Measurements from ENCODE around the gene KY.

KY gene

GRCh38 chr3:134645515-134645914 lies 5.3 kb downstream of the KY start:
- H3K4me3 ChIP-seq (ENCODE audit: low read depth, low read length): no peak overlapping the region

DNA sequence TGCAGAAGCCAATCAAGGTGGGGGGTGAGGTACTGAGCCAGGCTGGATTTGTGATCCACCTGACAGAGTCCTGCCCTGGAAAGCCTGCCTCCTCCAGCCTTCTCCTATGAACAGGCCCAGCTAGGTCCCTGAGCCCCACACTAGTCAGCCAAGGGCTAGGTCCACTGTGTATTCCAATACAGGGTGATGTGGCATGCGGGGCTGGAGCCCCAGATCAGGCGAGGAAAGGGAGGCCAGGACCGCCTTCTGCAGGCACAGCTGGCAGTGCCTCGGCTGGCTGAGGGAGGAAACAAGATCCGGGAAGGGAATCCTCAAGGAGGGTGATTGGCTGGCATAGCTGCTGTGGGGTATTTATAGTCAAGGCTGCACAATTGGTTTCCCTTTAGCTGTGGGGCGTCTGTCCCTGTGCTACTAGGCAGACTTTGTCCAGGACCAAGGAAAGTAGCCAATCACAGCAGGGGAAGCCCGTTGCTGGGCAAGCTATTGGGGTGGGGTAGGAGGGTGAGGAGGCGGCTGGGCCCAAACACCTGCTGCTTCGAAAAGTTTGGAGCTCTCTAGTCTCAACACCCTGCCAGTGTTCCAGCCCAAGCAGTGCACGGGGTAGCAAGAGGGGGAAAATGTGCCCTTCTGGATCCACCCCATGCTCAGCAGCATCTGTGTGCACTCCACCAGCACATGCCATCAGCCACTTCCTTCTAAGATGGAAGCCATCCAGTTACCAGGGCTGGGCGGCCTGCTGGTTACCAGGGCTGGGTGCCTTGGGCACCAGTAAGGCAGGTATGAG lies 5.9 kb downstream of the KY start:
- no peak overlapping the region for H3K4me3 ChIP-seq (ENCODE audit: low read depth, low read length)

GRCh38 chr3:134643150-134643675 lies 7.6 kb downstream of the KY start:
- H3K4me3 ChIP-seq (ENCODE audit: low read depth, low read length): no peak overlapping the region

DNA sequence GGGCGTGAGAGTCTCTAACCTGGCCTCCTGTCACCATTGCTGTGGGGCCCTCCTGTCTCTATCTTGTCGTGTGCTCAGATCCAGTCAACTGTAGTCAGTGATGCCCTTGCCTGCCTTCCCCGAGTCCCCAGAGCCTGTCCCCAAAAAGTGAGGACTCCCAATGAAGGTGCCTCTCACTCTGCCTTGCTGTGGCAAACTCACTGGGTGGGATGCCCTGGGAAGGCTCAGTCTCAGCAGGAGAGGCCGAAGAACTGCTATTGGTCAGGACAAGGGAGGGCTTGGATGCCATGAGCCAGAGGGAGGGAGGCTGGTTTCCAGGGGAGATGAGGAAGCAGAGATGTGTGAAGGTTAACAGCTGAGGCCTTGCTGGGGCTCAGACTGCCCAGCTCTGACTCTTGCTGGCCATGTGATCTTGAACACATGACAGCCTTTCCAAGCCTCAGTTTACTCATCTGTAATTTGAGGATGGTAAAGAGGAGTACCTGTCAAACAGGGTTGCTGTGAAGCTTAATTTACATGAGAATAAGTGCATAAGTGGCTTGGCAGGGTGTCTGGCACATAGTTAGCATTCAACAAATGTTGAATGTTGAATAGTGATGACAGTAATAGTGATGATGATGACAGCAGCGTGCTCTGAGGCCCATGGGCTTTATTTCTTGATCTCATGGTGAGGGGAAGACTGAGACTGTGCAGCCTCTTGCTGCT lies 8.2 kb downstream of the KY start:
- H3K4me3 ChIP-seq (ENCODE audit: low read depth, low read length): no peak overlapping the region

DNA sequence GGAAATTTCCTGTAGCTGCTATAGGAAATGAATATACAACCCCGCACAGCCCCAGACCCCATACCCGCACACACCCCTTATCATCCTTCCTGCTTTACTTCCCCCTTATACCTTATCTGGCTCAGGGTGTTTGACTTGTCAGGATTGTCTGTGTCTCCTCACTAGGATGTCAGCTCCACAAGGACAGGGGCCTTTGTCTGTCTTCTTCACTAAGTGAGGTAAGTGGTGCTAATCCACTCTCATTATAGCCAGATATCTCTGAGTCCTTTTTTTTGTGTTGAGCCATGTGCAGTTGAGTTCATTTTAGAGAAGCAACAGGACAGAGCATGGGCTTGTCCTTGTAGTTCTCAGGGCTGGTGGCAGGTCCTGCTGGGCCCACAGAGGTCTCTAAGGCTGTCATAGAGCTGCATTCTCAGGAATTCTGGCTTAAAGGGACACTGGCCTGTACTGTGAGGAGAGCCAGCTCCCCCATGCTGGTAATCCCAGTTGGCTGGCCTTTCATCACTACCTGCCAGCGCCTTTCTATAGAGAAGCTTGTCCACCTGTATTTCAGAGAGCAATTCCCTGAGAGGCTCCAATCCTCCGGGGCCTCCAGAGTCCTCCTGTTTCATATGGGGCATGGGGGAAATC lies 9.0 kb downstream of the KY start:
- no peak overlapping the region for H3K4me3 ChIP-seq (ENCODE audit: low read depth, low read length)

GRCh38 chr3:134640872-134641470 lies 9.9 kb downstream of the KY start:
- no peak overlapping the region for H3K4me3 ChIP-seq (ENCODE audit: low read depth, low read length)

DNA sequence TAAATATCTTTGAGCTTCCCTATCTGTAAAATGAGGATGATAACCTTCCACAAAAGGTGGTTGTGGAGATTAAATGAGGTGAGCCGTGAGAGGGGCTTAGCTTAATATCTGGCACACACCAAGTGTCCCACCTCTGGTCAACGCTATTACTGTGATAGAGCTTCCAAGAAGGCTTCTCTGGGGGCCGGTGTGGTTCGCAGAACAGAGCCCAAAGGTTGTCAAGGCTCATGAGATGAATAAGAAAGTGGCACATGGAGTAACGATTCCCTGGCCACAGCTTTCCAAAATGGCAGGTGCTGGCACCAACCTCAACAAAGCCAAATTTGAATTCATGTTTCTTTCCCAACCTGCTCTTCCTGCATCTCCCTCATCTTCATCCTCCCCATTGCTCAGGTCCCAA lies 10.4 kb downstream of the KY start:
- no peak overlapping the region for H3K4me3 ChIP-seq (ENCODE audit: low read depth, low read length)

DNA sequence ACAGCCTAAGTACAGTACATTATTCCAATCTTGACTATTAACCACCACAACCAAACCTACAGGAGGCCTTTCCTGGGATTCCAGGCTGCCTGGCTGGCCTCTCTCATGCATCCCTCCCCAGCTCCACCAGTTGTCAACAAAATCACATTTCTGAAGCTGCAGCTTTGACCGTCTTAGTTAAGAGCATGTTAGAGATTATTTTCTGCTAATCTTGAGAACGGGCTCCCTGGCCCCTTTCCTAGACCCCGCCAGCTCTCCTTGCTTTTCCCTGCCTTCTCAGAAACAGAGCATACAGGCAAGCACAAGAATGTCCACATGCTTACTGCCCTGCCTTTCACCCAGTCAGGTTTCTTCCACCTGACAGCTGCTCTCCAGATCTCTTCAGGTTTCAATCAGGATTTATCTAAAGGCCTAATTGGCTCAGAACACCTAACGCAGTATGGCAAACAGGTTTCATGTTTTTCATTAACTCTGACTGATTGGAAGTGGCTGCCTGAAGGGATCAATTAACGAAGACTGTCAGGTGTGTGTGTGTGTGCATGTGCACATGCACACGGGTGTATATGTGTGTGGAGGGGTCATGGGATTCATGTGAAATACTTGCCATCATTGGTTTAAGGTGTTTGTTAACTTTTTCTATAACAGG lies 12.3 kb downstream of the KY start:
- no peak overlapping the region for H3K4me3 ChIP-seq (ENCODE audit: low read depth, low read length)

GRCh38 chr3:134636406-134636805 lies 14.4 kb downstream of the KY start:
- H3K4me3 ChIP-seq (ENCODE audit: low read depth, low read length): no peak overlapping the region

GRCh38 chr3:134630506-134630905 lies 20.3 kb downstream of the KY start:
- H3K4me3 ChIP-seq (ENCODE audit: low read depth, low read length): no peak overlapping the region

GRCh38 chr3:134628884-134629283 lies 21.9 kb downstream of the KY start:
- H3K4me3 ChIP-seq (ENCODE audit: low read depth, low read length): no peak overlapping the region

DNA sequence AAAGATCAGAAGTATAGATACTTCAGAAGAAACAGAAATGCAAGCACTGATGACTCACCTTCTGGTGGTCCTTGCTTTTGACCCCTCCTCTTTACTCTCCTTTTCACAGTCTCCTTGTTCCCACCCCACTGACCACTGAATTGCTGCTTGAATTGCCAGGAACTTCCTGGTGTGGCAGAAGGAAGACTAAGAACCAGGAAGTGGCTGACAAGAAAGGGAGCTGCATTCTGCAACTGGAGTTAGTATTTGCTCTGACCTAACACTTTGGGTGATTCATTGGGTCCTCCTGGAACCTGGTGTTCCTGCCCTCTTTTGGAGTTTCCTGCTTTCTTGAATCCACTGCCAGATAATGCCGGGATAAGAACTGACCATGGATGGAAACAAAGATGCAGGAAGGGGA lies 23.0 kb downstream of the KY start:
- no peak overlapping the region for H3K4me3 ChIP-seq (ENCODE audit: low read depth, low read length)

- H3K4me3 ChIP-seq (ENCODE audit: low read depth, low read length): no peak overlapping the region
These were observed 24.7 kb downstream of the KY start for GRCh38 chr3:134625885-134626741.

DNA sequence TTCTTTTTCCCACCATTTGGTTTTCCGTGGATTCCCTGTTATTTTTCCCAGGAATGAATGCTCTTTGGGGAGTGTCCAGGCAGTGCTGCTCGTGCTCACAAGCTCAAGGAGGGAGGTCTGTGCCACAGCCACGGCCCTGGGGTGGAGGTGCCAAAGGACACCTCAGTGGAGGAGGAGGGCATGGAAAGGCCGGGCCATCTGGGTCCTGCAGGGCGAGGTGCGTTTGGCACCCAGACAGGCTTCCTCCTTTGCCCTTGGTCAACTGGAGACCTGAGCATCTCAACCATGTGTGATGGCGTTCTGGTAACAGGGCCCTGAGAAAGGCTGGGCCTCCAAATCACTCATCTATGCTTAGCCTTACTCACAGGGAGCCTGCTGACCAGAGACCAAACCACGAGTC lies 25.4 kb downstream of the KY start:
- no peak overlapping the region for H3K4me3 ChIP-seq (ENCODE audit: low read depth, low read length)

DNA sequence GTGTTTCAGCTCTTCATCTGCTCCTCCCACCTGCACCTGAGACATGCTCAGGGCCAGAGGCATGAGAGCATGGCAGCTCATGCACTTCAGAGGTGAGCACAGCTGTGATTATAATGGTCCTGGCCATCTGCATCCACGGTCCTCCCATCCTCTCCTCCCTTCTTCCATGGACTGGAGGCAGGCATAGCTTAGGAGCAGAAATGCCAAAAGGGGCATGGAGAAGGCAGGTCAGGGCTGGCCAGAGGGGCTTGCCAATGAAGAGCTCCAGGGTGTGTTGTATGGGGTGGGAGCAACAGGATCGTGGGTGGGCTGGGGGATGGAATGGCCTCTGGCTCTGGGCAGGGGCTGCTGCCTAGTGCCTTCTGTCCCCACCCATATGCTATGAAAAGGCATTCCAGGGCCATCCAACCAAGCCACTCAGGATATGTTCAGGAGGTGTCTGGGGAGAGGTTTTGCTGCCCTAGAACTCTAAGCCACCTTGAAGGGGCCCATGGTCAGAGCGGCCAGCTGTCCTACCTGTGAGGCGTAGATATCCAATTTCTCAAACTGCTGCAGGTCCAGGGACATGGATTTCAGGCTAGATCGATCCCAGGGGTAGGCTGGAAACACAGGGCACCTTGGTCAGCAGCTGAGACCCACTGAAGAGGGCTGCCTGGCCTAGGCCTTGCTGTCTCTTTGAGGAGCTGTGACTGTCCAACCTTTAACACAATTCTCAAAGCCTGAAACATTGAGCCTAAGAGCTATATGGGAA lies 26.1 kb downstream of the KY start:
- H3K4me3 ChIP-seq (ENCODE audit: low read depth, low read length): no peak overlapping the region

DNA sequence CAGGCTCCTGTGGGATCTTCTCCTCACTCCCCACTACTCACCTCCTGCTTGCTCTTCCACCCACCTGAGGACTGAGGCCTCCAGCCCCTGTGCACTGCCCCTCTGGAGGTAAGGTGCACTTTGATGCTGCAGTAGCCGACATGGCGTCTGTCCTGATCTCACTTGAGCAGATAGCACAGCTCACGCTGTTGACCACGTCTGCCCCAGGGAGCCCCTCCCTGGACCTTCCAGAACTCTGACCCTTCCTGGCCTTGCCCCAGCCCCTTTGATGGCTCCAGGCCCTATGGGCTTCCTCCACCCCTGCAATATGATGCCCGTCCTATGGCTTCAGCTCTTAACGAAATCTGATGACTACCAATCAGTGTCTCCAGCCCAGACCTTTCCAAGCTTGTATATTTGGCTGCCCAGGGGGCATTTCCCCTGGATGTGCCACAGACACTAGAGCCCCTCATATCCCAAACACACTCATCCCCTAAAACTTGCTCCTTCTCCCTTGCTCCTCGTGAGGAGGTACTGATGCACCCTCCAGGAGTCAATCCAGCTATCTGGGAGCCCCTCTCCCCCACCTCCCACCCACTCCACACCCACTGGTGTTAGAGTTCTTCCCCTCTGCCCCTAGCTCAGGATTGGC lies 27.1 kb downstream of the KY start:
- H3K4me3 ChIP-seq (ENCODE audit: low read depth, low read length): no peak overlapping the region

DNA sequence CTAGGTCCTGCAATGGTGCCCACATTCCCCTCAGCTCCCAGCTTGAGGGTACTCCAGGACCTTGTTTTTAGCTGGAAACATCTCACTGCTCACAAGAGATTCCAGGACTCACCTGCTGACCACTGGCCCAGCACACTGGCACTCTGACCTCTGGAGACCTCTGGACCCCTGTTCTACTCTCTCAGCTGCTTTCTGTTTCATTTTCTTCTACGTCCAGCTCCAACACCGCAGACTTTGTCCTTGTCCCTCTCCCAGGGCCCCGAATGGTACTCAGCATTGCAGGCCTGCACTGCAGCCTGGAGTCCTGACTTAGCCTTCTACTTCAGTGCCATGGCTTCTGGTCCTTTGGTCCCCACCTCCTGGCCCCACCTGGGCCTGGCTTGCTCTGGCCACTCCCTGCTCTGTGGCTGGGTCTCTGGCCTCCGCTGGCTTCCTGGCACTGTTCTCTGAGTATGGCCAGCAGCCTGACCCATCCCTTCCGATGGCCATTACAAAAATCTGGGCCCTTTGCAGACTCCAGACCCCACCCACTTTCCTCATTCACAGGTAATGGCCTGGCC lies 27.9 kb downstream of the KY start:
- no peak overlapping the region for H3K4me3 ChIP-seq (ENCODE audit: low read depth, low read length)

DNA sequence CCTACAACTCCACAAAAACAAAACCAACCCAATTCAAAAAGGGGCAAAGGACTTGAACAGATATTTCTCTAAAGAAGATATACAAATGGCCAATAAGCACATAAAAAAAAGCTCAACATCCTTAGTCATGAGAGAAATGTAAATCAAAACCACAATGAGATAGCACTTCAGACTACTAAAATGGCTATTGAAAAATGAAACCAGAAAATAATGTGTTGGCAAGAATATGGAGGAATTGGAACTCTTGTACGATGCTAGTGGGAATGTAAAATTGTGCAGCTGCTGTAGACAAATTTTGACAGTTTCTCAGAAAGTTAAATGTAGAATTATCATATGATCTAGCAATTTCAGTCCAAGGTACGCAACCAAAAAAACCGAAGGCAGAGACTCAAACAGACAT lies 29.0 kb downstream of the KY start:
- no peak overlapping the region for H3K4me3 ChIP-seq (ENCODE audit: low read depth, low read length)
